H1 (cell line): ENCODE results near the gene DIP2C.
"Not testable (repeated sequence)": the region's sequence is repeated elsewhere in the genome, so short reads cannot be mapped to it uniquely, and the experiment has no call there.

Source experiments
- EGR1 ChIP-seq: IDR thresholded peaks from 2 replicates; pipeline ENCODE4 v1.6.1; 2011; ENCODE audit warnings: low read depth, low read length, borderline replicate concordance
- JUND ChIP-seq: IDR thresholded peaks from 2 replicates; pipeline ENCODE4 v1.6.1; 2011; ENCODE audit warnings: mild to moderate bottlenecking, improper control_type of control experiment, low read length
- POLR2A ChIP-seq, 2 experiments: IDR thresholded peaks; 1 replicate in 1 of 2; 2 replicates in 1 of 2; pipeline ENCODE4 v1.6.1; 2011; ENCODE audit warnings: low read depth in 2 of 2, low read length in 2 of 2, mild to moderate bottlenecking in 2 of 2; ENCODE audit errors: control extremely low read depth in 1 of 2
- TF ChIP-seq, protein P1 (sequence below), 3 experiments: IDR thresholded peaks; 1 replicate in 2 of 3; 2 replicates in 1 of 3; pipeline versions ENCODE4 v1.5.1 to v1.6.1; 2011; ENCODE audit warnings: low read length in 3 of 3, mild to moderate bottlenecking in 3 of 3, inconsistent platforms in 2 of 3, low read depth in 1 of 3, moderate library complexity in 1 of 3; ENCODE audit not compliant: insufficient read depth in 1 of 3; ENCODE audit errors: control extremely low read depth in 1 of 3
- TF ChIP-seq, protein P2 (sequence below): IDR thresholded peaks from 2 replicates; pipeline ENCODE4 v1.6.1; 2012; ENCODE audit warnings: inconsistent platforms

DNA sequence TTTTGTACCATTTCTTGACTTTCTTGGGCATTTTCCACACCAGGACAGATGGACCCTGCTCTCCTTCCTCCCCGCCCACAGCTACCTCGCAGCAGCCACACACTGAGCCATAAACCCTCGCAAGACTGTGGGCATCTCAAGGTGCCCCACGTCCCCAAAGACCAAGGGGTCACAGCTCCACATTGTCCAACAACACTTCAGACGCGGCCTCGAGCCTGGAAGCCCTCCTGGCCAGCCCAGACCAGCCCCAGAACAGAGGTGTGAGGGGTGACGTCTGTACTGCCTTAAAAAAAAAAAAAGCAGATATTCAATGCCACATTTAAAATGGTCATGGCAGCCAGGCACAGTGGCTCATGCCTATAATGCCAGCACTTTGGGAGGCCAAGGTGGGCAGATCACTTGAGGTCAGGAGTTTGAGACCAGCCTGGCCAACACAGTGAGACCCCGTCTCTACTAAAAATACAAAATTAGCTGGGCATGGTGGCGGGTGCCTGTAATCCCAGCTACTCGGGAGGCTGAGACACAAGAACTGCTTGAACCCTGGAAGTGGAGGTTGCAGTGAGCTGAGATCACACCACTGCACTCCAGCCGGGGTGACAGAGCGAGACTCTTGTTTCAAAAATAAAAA is 36.5 kb downstream of the DIP2C start:
- not testable (repeated sequence) for TF ChIP-seq JUND; EGR1; POLR2A (IDR thresholded peaks at IDR 0.05; ENCODE audit: control extremely low read depth in 1 of 2, low read depth in 2 of 2, low read length in 2 of 2)
- TF ChIP-seq, protein P1, sequence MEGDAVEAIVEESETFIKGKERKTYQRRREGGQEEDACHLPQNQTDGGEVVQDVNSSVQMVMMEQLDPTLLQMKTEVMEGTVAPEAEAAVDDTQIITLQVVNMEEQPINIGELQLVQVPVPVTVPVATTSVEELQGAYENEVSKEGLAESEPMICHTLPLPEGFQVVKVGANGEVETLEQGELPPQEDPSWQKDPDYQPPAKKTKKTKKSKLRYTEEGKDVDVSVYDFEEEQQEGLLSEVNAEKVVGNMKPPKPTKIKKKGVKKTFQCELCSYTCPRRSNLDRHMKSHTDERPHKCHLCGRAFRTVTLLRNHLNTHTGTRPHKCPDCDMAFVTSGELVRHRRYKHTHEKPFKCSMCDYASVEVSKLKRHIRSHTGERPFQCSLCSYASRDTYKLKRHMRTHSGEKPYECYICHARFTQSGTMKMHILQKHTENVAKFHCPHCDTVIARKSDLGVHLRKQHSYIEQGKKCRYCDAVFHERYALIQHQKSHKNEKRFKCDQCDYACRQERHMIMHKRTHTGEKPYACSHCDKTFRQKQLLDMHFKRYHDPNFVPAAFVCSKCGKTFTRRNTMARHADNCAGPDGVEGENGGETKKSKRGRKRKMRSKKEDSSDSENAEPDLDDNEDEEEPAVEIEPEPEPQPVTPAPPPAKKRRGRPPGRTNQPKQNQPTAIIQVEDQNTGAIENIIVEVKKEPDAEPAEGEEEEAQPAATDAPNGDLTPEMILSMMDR (IDR thresholded peaks at IDR 0.05; ENCODE audit: control extremely low read depth in 1 of 3, insufficient read depth in 1 of 3, low read depth in 1 of 3, low read length in 3 of 3) = not testable (repeated sequence)
- TF ChIP-seq, protein P2, sequence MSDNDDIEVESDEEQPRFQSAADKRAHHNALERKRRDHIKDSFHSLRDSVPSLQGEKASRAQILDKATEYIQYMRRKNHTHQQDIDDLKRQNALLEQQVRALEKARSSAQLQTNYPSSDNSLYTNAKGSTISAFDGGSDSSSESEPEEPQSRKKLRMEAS = not testable (repeated sequence)
